ENCODE measurements around the gene CLIC1.

The CLIC1 gene

DNA sequence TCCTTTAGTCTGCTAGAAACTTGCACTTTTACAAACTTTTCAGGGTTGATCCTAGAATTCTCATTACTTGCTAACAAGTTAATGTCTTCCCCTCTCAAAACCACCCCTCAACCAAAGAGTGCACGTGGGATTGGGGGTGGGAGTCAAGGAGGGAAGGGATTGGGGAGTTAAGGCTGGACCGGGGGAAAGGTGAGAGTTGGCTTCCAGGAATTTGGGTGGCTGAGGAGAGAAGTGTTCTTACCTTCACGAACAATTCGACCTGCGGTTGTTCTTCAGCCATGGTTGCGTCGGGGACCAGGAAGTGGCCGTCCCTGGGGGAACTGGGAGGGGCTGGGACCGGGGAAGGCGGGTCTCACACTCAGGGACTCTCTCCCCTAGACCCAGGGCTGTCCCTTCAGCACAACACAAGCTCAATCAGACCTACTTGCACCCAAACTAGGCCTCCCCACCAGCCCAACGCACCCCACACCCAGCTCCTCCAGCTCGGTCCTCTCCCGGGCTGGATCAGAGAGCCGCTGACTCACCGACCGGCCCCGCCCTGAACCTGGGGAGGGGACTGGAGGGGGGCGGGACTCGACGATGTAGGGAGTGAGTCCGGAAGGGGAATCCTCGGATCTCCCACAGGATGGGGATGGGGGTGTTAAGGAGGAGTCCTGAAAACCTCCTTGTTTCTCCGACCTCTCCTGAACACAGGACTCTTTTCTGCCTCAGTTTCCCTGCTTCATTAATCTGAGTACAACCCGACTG, at the start of gene CLIC1:
TSS of gene CLIC1 (minus strand) at position 510 of the 747 bp plus-strand sequence. CDS start at position 280, 230 bp downstream.
- peak; percentile 66 to 74 for DNase-seq

- no peak for DNase-seq
These were observed 49.1 kb upstream of the CLIC1 start for GRCh38 chr6:31785475-31785874.

- DNase-seq = no peak
These were observed 48.0 kb upstream of the CLIC1 start for GRCh38 chr6:31784098-31784925.

- no peak for DNase-seq
These were observed 46.0 kb upstream of the CLIC1 start for GRCh38 chr6:31782126-31782855.

DNA sequence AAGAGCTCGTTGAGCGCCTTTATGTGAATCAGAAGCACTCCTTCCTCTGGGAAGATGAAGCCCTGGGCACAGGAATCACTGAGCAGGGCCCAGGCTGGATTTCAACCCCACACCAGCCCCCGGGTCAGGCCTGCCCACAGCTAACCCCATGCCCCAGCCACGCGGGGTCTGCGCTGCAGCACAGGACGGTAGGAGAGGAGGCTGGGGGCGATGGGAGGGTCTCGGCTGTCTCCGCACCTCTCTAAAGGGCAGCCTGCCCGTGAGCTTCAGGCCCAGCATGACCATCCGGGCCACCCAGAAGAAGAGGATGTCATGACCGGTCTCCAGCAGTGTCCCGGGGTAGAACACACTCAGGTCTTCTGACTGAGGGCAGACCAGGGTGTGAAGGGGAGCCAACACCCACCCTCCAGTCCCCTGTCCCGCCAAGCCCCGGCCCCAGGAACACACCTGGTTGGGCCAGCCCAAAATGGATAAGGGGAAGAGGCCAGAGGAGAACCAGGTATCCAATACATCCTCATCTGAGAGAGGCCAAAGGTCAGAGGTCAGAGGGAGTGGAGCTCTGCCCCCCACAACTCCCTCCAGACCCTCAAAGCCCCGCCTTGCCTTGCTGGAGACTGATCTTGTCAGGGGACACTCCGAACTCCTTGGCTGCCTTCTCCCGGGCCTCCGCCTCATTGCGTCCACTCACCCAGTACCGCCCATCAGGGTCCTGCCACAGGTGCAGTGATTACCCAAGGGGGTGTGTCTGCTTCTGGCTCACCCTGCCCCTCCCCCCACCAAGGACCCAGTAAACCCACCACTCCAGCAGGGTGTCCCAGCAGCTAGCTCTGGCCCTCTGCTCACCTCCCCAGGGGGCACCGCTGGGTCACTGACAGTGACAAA, 45.2 kb upstream of the CLIC1 start:
- no peak for DNase-seq

DNA sequence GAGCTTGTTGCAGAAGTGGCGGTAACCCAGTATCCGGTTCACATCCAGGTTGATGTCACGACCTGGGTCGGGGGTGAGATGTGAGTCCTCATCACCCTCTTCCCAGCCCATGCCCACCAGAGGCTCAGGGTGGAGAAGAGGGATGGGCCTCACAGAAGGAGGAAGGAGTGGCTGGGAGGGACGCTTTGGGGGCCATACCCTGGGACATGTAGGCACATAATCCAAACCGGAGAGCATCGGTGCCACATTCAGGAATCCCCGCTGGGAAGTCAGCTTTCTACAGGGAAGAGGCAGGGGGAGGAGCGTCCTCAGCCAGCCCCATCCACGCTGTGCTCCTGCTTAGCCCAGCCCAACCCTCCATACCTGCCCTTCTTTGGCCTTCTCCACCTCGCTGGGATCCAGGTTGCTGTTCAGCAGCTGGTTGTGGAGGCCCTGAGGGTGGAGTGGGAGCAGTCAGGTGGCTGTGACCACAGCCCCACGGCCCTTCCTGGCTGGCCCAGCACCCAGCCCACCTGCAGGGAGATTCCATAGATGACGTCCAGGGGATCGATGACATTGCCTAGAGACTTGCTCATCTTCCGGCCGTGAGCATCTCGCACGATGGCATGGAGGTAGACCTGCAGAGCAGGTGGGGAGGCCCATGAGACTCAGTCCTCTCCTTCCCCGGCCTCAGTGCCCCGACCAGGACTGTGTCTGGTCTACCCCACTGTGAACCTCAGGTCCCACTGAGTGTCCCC, 44.3 kb upstream of the CLIC1 start:
- no peak for DNase-seq

- no peak for DNase-seq
These were observed 43.6 kb upstream of the CLIC1 start for GRCh38 chr6:31779908-31780307.

- DNase-seq = no peak
These were observed 42.9 kb upstream of the CLIC1 start for GRCh38 chr6:31778999-31779885.

GRCh38 chr6:31778193-31778592, 41.9 kb upstream of the CLIC1 start:
- no peak for DNase-seq

GRCh38 chr6:31777667-31778050, 41.3 kb upstream of the CLIC1 start:
- no peak for DNase-seq

GRCh38 chr6:31776989-31777666, 40.8 kb upstream of the CLIC1 start, which contains the start of gene VWA7:
Gene VWA7 (minus strand): TSS chr6:31777328. CDS start chr6:31776779, 549 bp downstream.
- peak; percentile 34 to 68 for DNase-seq

DNA sequence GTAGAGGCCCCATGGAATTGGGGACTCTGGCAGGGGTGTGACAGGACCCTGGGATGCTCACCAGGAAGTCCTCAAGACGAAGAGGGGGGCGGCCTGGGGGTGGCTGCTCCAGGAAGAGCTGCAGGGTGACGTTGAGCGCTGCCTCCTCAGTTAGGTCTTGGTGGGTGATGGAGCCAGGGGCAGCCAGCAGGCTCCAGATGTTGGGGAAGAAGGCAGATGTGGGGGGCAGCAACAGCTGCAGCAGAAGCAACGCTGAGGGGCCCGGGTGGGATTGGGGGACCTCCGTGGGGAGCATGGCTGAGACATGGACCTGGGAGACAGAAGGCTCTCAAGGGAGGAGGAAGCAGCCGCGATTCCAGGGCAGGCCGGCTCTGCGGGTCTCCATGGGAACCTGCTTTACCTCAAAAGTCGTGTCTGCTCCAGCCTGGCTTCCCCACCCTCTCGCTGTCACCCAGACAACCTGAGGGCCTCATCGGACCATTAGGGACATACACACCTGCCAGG, 40.2 kb upstream of the CLIC1 start:
- DNase-seq = no peak

DNA sequence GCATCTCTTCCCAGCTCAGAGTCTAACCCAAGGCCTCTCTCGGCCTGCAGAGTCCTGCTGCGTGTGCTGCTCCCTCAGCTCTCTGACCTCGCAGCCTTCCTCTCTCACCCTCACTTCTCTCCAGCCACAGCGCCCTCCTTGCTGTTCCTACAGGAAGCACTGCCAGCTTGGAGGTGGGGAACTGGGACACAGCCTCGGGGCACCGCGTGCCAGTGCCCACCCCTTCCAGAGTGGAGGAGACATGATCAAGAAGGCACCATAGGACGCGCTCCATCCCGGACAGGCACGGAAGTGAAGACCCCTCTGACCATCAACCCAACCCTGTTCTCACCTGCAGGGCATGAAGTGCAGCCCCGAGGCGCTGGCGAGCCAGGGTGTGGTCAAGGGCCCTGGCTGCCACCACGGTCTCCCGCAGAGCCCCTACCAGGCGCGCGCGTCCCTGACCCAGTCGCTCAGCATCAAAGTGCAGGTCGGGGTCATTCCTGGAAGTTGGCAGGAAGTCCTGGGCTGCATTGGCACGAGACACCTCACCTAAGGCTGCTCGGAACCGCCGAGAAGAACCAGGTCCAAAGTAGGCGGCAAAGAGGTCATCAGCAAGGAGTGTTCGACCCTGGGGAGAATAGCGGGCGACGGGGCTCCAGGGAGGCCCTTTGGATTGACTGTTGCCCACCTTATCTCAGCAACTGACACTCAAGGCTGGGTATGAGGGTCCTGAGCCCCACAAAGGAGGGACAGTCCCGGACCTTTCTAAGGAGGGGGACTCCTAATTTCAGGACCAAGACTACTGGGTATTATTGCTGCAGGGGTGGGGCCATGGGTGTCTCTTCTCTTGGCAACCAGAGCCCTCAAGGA, 39.5 kb upstream of the CLIC1 start:
- no peak for DNase-seq

- DNase-seq = no peak
These were observed 38.9 kb upstream of the CLIC1 start for GRCh38 chr6:31775184-31775583.

- DNase-seq = no peak
These were observed 35.6 kb upstream of the CLIC1 start for GRCh38 chr6:31771992-31772358.

GRCh38 chr6:31770860-31771259, 34.5 kb upstream of the CLIC1 start:
- DNase-seq = no peak

DNA sequence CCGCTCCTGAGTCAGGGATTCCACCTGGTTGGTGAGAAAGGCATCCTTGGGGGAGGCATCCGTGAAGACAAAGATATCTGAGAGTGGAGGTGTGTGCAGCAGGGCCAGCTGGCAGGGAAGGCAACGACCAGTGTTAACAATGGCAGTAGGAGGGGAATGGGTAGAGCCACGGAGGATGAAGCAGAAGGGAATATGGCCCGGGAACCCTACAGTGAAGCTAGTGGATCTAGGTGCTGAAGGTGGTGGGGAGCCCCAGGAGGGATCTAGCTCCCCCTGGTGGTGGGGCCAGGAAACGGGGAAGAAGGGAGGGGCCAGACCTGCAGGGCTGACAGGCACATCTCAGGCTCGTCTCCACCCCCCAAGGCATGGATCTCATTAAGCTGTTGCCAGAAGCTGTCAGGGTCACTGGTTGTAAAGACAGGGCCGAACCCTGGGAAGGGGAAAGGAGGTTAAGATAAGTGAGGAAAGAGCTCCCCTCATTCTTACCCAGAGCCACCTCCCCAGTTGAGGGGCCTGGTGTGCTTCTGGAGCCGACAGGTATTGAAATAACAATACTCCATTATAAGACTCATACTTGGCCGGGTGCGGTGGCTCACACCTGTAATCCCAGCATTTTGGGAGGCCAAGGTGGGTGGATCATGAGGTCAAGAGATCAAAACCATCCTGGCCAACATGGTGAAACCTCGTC, 33.5 kb upstream of the CLIC1 start:
- peak; percentile 54 to 79 for DNase-seq

Data from bone marrow (tissue), 2 donors.